Measurements from ENCODE around the gene NTRK3. TPM values are rescaled to one million over a fixed set of nuclear protein-coding genes. Genes with fewer than 3 reads are reported as not detected.
A peak's percentile ranks its signal among the peaks of the same experiment; 100 is the strongest.
"Not testable (repeated sequence)": the region's sequence is repeated elsewhere in the genome, so short reads cannot be mapped to it uniquely, and the experiment has no call there.

The NTRK3 gene
- total RNA-seq, 8 experiments from 2014 or later = 1.2 to 41.6 (median 10.7) TPM

- peaks cover 0 to 12% of the 10 kb centered on the region in 2 donors for H3K4me1 ChIP-seq (replicated peaks in 1 of 2)
- no peak for ATAC-seq (replicated peaks in 6 of 8)
- no peak overlapping the region for H3K4me3 ChIP-seq
- in situ Hi-C loops (cut with MboI; ENCODE audit: low pct_unique_long_range_greater_than_20kb in 2 of 9, low sequenced_read_pairs in 9 of 9, unreplicated experiment in 9 of 9) = no loop called here
- WGBS, 10 experiments = 0 to 57% methylated on average over 1 of the region's 1 CpG; no CpG with 5 or more reads in 8 of the 10 experiments
- H3K27ac ChIP-seq = no peak overlapping the region
Measured at GRCh38 chr15:87841426-87841998, 415.0 kb downstream of the NTRK3 start.

GRCh38 chr15:87835830-87836229 is 420.7 kb downstream of the NTRK3 start:
- H3K4me1 ChIP-seq (replicated peaks in 1 of 2); H3K4me3 ChIP-seq; H3K27ac ChIP-seq; ATAC-seq (replicated peaks in 6 of 8); in situ Hi-C loops (cut with MboI; ENCODE audit: low pct_unique_long_range_greater_than_20kb in 2 of 9, low sequenced_read_pairs in 9 of 9, unreplicated experiment in 9 of 9): not testable (repeated sequence)
- WGBS, 10 experiments = 83% methylated on average over 1 of the region's 2 CpGs; no CpG with 5 or more reads in 9 of the 10 experiments

- H3K4me1 ChIP-seq (replicated peaks in 1 of 2); ATAC-seq (replicated peaks in 6 of 8); H3K4me3 ChIP-seq; H3K27ac ChIP-seq; in situ Hi-C loops (cut with MboI; ENCODE audit: low pct_unique_long_range_greater_than_20kb in 2 of 9, low sequenced_read_pairs in 9 of 9, unreplicated experiment in 9 of 9): not testable (repeated sequence)
- WGBS, 10 experiments = 30 to 100% (median 91%) methylated on average over 1 to 2 of the region's 5 CpGs; no CpG with 5 or more reads in 6 of the 10 experiments
Measured at GRCh38 chr15:87833333-87833732, 423.2 kb downstream of the NTRK3 start.

DNA sequence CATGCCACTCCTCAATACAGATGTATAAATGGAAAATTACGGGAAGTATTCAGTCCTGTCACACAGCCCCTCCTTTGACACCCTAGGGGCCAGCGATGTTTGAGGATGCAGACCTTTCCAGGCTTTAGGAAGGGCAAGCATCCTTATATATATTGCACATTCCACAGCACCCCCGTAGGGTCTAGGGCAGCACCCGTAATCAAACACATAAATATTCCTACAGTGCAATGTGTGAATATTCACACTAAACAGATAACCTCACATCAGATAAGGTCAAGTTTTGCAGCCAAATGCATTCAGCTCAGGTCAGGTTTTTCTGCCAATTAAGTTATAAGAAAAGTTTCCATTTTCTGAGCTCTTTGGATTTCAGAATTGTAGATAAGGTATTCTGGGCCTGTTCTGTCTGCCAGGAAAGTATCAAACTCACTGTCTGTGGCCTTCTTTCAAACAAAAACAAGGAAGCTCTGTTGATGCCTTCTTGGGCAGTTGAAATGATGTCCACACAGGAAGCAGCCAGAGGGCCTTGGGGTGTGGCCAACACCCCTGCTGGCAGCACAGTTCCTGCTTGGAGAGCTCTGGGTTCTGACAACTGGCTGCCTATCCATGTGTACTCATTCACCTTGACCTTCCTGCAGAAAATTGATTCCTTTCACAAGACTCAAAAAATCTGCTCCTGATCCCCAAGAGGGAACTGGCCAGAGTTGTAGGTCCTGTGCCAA is 427.0 kb downstream of the NTRK3 start:
- 37 to 92% (median 64%) methylated on average over 2 to 4 of the region's 4 CpGs; no CpG with 5 or more reads in 4 of the 10 experiments for WGBS, 10 experiments
- peak in 3 of 8 experiments; percentile 50 to 88 (median 53) for ATAC-seq (replicated peaks in 6 of 8)
- Histone ChIP-seq H3K4me3 (no peak overlapping the region), H3K27ac (no peak overlapping the region), H3K4me1 (replicated peaks in 1 of 2) (peaks cover 0 to 9% of the 10 kb centered on the region in 2 donors)
- in situ Hi-C loops (cut with MboI; ENCODE audit: low pct_unique_long_range_greater_than_20kb in 2 of 9, low sequenced_read_pairs in 9 of 9, unreplicated experiment in 9 of 9) = no loop called here

GRCh38 chr15:87828608-87829007 is 427.9 kb downstream of the NTRK3 start:
- no peak overlapping the region for H3K4me3 ChIP-seq
- no peak overlapping the region for H3K27ac ChIP-seq
- ATAC-seq (replicated peaks in 6 of 8) = no peak
- in situ Hi-C loops (cut with MboI; ENCODE audit: low pct_unique_long_range_greater_than_20kb in 2 of 9, low sequenced_read_pairs in 9 of 9, unreplicated experiment in 9 of 9) = no loop called here
- H3K4me1 ChIP-seq (replicated peaks in 1 of 2) = peaks cover 0 to 9% of the 10 kb centered on the region in 2 donors
- WGBS, 10 experiments = 16 to 90% (median 68%) methylated on average over 1 to 3 of the region's 3 CpGs; no CpG with 5 or more reads in 2 of the 10 experiments

- WGBS, 10 experiments = 38 to 100% (median 85%) methylated on average over 1 to 3 of the region's 3 CpGs; no CpG with 5 or more reads in 2 of the 10 experiments
- Histone ChIP-seq H3K27ac (no peak overlapping the region), H3K4me1 (replicated peaks in 1 of 2) (peaks cover 0 to 9% of the 10 kb centered on the region in 2 donors), H3K4me3 (no peak overlapping the region)
- in situ Hi-C loops (cut with MboI; ENCODE audit: low pct_unique_long_range_greater_than_20kb in 2 of 9, low sequenced_read_pairs in 9 of 9, unreplicated experiment in 9 of 9) = no loop called here
- no peak for ATAC-seq (replicated peaks in 6 of 8)
Measured at GRCh38 chr15:87827131-87827530, 429.4 kb downstream of the NTRK3 start.

GRCh38 chr15:87826119-87826747 is 430.3 kb downstream of the NTRK3 start:
- Histone ChIP-seq H3K4me1 (replicated peaks in 1 of 2) (peaks cover 0 to 9% of the 10 kb centered on the region in 2 donors), H3K27ac (no peak overlapping the region), H3K4me3 (no peak overlapping the region)
- WGBS, 10 experiments = 0 to 52% (median 34%) methylated on average over 1 to 6 of the region's 8 CpGs; no CpG with 5 or more reads in 1 of the 10 experiments
- peak in 6 of 8 experiments; percentile 14 to 76 (median 56) for ATAC-seq (replicated peaks in 6 of 8)
- in situ Hi-C loops (cut with MboI; ENCODE audit: low pct_unique_long_range_greater_than_20kb in 2 of 9, low sequenced_read_pairs in 9 of 9, unreplicated experiment in 9 of 9) = no loop called here

- Histone ChIP-seq H3K4me1 (replicated peaks in 1 of 2) (no peaks in the 10 kb centered on the region), H3K4me3 (no peak overlapping the region), H3K27ac (no peak overlapping the region)
- in situ Hi-C loops (cut with MboI; ENCODE audit: low pct_unique_long_range_greater_than_20kb in 2 of 9, low sequenced_read_pairs in 9 of 9, unreplicated experiment in 9 of 9) = no loop called here
- 80 to 100% (median 92%) methylated on average over 1 of the region's 1 CpG; no CpG with 5 or more reads in 6 of the 10 experiments for WGBS, 10 experiments
- no peak for ATAC-seq (replicated peaks in 6 of 8)
Measured at GRCh38 chr15:87818756-87819155, 437.8 kb downstream of the NTRK3 start.

GRCh38 chr15:87817553-87817952 is 439.0 kb downstream of the NTRK3 start:
- no peak overlapping the region for H3K4me3 ChIP-seq
- H3K27ac ChIP-seq = no peak overlapping the region
- WGBS, 10 experiments = 50 to 100% (median 86%) methylated on average over 1 of the region's 1 CpG; no CpG with 5 or more reads in 3 of the 10 experiments
- in situ Hi-C loops (cut with MboI; ENCODE audit: low pct_unique_long_range_greater_than_20kb in 2 of 9, low sequenced_read_pairs in 9 of 9, unreplicated experiment in 9 of 9) = no loop called here
- no peak for ATAC-seq (replicated peaks in 6 of 8)
- H3K4me1 ChIP-seq (replicated peaks in 1 of 2) = no peaks in the 10 kb centered on the region

- no peaks in the 10 kb centered on the region for H3K4me1 ChIP-seq (replicated peaks in 1 of 2)
- WGBS, 10 experiments = 11 to 100% (median 58%) methylated on average over 1 to 5 of the region's 5 CpGs; no CpG with 5 or more reads in 4 of the 10 experiments
- H3K4me3 ChIP-seq = no peak overlapping the region
- in situ Hi-C loops (cut with MboI; ENCODE audit: low pct_unique_long_range_greater_than_20kb in 2 of 9, low sequenced_read_pairs in 9 of 9, unreplicated experiment in 9 of 9) = no loop called here
- no peak for ATAC-seq (replicated peaks in 6 of 8)
- H3K27ac ChIP-seq = no peak overlapping the region
Measured at GRCh38 chr15:87816811-87817210, 439.7 kb downstream of the NTRK3 start.

- in situ Hi-C loops (cut with MboI; ENCODE audit: low pct_unique_long_range_greater_than_20kb in 2 of 9, low sequenced_read_pairs in 9 of 9, unreplicated experiment in 9 of 9) = no loop called here
- no peak for ATAC-seq (replicated peaks in 6 of 8)
- H3K27ac ChIP-seq = no peak overlapping the region
- H3K4me3 ChIP-seq = no peak overlapping the region
- WGBS, 10 experiments = 60 to 100% (median 92%) methylated on average over 1 of the region's 1 CpG; no CpG with 5 or more reads in 3 of the 10 experiments
- no peaks in the 10 kb centered on the region for H3K4me1 ChIP-seq (replicated peaks in 1 of 2)
Measured at GRCh38 chr15:87816016-87816415, 440.5 kb downstream of the NTRK3 start.
